ENCODE data around the gene WDR64.

DNA sequence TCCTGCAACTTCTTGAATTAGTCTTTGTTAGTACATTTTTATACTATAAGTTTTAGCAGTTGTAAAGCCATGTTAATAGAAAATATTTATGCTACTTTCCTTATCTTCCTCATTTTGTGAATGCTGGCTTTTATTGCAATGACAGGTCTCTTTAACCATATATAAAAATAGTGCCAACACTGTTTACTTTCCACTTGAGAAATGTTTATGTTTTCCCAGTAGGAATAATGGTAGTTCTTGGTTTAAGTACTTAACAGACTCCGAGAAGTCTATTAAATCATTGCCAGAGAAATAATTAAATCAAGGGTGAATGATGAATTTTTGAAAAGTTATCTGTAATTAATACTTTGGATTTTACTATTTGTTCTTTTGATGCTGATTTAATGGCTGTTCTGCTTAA is 21.6 kb upstream of the WDR64 start:
- TF ChIP-seq, protein P1, sequence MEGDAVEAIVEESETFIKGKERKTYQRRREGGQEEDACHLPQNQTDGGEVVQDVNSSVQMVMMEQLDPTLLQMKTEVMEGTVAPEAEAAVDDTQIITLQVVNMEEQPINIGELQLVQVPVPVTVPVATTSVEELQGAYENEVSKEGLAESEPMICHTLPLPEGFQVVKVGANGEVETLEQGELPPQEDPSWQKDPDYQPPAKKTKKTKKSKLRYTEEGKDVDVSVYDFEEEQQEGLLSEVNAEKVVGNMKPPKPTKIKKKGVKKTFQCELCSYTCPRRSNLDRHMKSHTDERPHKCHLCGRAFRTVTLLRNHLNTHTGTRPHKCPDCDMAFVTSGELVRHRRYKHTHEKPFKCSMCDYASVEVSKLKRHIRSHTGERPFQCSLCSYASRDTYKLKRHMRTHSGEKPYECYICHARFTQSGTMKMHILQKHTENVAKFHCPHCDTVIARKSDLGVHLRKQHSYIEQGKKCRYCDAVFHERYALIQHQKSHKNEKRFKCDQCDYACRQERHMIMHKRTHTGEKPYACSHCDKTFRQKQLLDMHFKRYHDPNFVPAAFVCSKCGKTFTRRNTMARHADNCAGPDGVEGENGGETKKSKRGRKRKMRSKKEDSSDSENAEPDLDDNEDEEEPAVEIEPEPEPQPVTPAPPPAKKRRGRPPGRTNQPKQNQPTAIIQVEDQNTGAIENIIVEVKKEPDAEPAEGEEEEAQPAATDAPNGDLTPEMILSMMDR (IDR thresholded peaks at IDR 0.05; ENCODE audit: low read length) = no peak
- no peak for TF ChIP-seq EZH2 (IDR thresholded peaks at IDR 0.05; ENCODE audit: borderline replicate concordance, low read length)
